ENCODE measurements around the gene FER.
"Not testable (repeated sequence)": the region's sequence is repeated elsewhere in the genome, so short reads cannot be mapped to it uniquely, and the experiment has no call there.

FER gene

DNA sequence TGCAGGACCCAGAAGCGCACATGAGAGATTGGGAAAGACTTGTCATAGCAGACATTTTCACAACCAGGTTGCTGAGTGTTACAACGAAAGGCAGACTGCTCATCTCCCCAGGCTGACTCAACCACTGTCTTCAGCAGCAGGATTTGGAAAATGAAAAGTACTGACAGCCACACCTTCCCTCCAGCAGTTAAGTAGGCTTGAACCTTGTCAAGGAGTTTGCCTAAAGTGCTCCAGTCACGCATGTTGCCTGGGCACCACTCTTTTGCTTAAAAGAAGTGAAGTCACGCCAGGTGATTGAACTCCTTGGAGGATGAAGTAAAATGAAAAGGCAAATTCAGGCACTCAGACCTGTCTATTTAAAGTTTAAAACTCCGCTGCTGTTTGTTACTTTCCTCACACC lies 304.5 kb downstream of the FER start:
- DNase-seq: not testable (repeated sequence)

DNA sequence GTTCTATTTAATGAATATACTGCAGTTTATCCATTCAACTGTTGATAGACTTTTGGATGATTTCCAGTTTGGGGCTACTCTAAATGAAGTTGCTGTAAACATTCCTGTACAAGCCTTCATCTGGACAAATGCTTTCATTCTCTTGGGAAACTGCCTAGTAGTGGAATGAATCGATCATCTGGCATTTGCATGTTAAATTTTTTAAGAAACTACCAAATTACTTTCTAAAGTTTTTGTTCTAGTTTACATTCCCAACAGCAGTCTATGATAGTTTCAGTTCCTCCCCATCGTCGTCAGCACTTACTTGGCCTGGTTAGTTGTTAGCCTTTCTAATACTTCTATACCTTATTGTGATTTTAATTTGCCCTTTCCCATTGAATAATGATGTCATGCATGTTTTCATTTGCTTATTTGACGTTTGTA lies 306.3 kb downstream of the FER start:
- DNase-seq: no peak

DNA sequence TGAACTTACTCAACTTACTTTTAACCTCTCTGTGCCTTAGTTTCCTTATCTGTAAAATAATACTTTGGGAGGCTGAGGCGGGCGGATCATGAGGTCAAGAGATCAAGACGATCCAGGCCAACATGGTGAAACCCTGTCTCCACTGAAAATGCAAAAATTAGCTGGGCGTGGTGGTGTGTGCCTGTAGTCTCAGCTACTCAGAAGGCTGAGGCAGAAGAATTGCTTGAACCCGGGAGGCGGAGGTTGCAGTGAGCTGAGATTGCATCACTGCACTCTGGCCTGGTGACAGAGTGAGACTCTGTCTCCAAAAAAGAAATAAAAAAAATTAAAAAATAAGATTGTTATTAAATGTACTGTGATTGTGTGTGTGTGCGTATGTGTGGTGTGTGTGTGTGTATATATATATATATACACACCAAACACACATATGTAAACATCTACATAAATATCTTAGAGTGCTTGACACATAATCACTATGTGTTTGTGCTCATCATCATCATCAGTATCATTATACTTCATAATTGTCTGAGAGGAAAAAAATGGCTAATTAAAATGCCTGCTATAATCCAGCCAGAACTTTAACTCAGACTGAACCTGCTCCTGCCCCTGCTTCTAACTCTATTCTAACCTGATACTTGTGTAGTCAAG lies 312.8 kb downstream of the FER start:
- no peak for DNase-seq

DNA sequence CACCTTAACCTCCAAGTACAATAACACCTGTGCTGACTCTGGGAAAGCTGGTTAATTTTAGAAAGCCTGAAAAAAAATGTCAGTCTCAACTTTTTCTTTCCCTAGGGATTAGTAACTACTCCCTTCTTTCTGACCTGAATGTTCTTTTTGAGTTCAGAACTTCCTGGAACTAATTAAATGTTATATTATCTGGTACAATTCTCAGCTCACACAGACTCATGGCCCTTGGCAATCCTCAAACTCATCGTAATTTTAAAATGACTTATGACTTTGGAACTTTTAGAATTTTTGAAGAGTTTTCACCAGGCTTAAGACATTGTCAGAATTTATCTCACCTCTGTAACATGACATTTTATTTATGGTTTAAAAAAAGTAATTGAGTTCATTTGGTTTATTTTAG lies 315.0 kb downstream of the FER start:
- DNase-seq: no peak

DNA sequence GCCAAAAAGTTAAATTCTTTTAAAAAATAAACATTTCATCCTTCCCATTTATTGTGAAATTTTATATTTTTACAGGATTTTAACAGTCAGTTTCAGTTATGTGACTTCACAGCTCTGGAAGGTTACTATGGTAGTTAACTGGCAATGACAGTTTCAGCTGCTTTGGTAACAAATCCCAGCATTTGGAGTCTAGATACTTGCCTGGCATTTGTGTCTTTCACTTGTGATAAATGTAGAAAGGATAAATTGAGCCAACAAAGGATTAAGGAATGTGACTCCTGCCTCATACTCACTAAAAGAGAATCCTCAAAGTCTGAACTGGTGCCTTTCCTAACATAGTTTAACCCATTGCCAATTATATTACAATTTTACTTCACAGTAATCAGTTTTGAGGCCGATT lies 315.5 kb downstream of the FER start:
- no peak for DNase-seq

DNA sequence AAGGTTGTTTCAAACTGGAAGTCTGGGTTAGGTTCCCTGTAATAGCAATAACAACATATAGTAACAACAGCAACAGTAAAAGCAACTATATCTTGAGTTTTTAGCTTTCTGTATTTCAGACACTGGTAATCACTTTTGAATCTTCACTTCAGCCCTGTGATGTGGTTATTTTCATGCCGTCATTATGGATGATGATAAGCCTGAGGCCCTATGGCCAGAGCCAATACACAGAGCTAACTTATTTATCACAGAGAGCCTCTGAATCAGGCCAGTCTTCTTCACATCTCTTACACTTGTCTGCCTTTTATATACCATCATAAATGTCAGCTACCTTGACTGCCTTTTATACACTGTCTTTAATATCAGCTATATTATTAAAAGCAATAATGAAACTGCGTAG lies 329.0 kb downstream of the FER start:
- DNase-seq: no peak

DNA sequence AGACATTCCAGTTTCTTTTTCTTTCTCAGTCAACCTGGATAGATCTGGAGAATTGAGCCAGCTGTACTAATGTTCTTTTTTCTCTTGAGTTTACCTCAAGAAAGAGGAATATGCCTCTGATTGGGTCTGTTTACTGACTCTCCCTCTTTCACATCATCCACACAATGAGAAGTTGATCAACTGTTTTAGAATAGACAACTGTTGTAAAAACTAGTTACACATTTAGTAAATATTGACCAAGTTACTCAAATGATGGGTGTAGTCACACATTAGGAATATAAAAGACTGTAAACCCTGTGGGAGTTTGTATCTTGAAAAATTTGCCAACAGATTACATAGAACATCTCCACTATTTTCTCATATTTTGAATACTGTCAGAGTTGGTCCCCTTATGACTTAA lies 330.8 kb downstream of the FER start:
- no peak for DNase-seq

DNA sequence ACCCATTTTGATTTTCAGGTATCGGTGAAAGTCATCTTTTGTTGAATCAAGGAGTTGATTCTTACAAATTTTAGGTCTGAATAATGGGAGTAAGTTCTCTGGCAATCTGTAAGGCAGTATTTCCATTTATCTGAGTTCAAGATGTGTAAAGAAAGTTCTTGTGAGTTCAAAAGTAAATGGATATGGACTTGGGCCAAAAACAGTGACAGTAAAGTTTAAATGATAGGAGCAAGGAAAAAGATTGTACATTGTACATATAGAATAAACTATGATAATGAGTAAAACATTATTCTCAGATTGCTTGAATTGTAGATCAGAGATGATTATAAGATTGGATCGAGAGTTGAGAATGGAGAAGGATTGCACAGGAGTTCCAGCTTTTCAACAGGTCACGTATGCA lies 332.8 kb downstream of the FER start:
- DNase-seq: no peak

DNA sequence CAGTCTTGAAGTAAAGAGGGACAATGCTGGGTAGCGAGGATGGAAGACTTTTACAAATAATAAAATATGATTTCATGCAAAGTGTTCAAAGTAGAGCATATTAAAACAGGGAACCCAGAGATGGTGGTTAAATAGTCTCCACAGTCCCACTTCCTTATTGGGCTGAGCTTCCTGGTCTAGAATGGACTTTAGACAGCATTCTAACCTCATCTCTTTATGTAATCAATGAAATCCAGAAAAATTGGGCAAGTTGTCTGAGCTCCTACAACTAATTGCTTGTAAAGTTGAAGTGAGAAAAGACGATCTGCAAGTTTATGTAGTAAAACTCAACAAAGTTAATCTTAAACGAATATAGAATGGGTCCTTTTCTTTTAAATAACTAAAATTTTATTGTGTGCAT lies 333.2 kb downstream of the FER start:
- DNase-seq: no peak

DNA sequence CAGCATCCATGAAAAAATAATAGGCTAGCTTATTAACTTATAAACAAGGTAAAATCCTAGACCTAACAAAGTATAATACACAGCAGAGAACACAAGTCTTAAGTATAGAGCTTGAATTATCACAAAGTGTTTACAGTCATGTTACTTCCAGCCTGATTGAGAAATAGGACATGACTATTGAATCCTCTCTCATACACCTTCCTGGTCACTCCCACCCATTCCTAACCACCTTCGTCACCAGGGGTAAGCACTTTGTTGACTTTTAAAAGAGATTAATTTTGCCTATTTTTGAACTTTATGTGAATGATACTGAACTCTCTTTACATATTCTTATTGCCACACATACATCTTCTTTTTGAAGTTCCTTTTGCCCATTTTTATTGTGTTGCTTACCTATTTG lies 336.2 kb downstream of the FER start:
- no peak for DNase-seq

DNA sequence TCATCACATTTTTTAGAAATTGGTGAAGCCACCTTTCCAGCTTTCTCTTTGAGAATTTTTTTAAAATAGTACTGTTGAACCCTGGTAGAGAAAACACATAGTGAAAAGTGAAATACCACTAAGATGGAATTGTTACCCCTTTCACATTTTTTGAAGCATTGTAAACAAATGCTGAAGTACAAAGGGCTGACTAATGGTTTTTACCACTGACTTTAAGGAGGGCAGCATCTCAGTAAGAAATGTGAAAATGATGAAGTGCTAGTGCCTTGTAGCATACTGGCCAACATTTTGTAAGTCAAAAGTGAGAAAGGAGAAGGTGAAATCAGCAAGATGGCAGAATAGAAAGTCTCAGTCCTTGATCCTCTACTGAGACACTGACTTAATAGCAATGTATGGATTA lies 341.5 kb downstream of the FER start:
- DNase-seq: no peak

DNA sequence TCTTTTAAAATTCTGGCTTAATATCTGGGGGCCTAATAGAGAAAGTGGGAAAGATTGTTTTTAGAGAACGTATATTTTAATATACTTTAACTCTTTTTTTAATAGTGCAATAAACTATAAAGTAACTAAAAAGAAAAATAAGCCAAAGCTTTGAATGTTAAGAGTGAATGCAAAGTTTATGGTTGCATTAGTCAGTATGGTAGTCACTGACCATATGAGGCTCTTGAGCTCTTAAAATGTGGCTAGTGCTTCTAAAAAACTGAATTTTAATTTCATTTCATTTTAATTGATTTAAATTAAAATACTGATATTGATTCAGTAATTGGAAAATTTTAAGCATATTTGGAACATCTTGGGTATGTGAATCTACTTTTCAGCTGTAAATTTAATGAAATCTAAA lies 351.4 kb downstream of the FER start:
- DNase-seq: no peak

DNA sequence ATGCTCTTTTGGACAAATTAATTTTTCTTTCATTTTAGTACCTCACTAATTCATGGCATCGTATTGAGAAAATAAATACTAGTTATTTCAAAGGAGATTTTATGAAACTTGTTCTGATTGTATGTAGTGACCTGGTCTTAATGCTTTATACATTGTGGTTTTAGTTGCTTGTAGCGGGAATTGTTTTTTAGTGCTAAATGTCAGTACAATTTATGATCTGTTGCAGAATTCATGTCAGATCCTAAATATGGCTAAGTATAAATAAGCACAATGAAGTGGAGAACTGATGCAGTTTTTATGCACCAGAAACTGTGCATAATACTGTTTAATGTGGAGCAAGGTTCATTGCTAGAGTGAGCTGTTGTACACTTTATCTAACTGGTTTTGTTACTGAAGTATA lies 353.3 kb downstream of the FER start:
- DNase-seq: no peak

DNA sequence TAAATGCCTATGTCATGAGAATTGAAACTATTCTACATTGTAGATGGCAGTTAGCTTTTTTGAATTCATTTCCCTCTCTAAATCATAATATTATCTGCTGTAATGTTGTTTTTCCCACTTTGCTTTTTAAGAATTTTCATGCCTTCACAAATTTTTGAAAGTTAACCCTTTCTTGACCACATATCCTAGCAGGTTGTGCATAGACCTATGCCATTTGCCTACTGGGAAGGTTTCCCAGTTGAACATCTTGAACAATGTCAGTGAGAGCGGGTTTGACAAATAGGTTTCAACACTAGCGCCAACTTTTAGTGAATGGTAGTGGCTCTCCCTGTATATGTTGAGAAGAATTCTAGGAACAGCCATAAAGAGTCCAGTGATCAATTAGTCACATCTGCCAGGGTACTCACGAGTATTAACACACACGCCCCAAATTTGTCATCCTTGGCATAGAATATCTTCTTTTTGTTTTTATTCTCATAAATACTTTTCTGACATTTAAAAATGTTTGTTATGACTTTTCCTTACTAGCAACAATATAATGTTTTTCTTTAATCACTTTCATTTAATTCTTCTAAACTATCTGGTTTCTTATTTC lies 354.5 kb downstream of the FER start:
- no peak for DNase-seq

DNA sequence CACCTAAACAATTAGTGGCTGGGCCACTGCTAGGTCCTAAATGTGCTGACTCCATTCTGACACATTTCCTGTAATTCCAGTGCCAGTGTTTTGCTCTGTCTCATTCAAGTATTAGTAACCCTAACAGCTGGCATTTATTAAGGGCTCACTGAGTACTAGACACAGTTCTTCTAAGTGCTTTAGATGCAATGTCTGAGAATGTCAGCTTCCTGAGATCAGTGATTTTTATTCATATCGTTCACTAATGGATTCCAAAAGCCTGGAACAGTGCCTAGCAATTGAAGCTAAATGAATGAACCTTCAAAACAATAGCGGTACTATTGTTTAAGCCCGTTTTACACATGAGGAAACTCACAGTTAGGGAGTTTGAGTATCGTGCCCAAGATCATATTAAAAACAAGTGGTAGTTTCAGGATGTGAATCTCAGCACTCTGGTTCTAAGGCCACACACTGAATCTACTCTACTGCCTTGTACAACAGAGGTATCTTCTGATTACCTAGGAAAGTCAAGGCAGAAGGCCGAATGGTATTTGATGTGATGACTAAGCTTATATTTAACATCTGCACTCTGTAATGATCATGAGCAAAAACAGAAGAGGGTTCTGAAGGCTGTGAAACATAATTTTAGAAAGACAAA lies 358.1 kb downstream of the FER start:
- no peak for DNase-seq

DNA sequence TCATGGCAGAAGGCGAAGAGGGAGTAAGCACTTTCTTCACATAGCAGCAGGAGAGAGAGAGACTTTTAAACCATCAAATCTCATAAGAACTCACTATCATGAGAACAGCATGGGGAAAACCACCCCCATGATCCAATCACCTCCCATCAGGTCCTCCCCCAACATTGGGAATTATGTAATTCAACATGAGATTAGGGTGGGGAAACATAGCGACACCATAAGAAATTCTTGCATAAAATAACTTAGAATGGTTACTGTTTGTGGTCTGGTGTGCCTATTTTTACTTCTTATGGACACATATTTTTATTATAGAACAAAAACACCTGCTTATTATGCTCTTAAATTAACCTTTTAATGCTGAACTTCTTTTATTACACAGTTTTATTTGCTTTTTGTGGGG lies 364.0 kb downstream of the FER start:
- DNase-seq: no peak

DNA sequence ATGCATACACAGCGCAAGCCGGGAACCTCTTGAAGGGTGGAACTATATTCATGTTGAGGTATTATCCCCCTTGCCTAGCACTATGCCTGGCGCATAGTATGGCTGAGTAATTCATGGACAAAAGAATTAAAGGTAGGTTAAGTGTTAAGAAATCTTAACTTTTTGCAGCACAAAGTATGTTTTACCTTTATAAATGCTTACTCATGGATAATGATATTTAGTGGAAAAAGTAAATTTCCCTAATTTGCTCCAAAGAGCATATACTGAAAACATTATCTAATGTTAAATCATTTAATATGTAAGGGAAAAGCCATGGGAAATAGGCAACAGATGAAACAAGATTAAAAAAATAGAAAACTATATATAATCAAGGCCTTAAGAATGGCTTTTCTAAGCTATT lies 365.9 kb downstream of the FER start:
- DNase-seq: no peak

DNA sequence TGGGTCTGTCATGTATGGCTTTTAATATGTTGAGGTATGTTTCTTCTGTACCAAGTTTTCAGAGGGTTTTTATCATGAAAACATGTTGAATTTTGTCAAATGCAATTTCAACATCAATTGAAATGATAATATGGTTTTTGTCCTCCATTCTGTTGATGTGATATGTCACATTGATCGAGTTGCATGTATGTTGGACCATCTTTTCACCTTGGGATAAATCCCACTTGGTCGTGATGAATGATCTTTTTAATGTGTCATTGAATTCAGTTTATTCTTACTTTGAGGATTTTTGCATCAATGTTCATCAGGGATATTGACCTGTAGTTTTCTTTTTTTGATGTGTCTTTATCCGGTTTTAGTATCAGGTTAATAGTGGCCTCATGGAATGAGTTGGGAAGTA lies 373.5 kb downstream of the FER start:
- no peak for DNase-seq

DNA sequence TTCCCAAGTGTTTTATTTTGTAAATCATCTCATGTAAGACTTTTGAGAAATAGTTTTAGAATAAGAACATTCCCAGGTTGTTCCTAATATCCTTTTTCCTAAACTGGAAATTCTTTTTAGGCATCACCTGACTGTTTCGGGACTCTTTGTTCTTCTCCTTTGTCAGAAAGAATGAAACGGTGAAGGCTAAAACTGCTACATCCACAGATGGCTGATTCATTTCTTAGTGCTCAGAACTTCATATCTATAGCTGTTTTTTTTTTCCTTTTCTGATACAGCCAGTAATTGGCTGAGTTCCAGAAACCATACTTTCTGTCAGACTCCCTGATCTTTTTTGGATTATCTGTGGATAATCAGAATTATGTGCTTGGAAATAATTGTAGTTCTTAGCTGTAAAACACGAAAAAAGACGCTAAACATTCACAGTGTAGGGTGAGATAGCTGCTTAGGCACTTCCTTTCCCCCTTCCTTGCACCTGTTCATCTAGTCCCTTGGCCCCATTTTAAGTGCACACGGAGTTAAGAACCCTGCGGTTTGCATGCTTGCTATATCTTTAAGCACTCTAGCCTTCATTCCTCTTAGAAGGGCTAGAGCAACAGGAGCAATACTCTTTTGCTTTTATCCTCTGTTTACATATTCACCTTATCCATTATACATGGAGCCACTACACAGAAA lies 378.2 kb downstream of the FER start:
- no peak for DNase-seq

DNA sequence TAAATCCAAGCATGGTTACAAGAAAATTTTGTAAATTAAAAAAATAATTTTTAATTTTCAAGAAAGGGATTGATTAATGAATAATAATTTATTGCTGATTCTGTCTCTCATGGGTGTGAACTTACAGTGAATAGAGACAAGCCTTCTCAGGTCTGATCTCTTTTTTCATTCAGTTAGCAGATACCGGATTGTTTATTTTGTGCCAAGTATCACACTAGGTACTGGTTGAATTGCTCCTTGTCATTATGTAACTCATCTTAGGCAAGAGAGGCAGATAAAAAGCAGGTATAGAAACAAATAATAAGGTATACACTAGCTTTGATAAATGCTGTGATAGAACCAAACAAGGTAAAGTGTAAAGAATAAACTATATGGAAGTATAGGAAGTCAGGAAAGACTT lies 378.8 kb downstream of the FER start:
- DNase-seq: no peak

DNA sequence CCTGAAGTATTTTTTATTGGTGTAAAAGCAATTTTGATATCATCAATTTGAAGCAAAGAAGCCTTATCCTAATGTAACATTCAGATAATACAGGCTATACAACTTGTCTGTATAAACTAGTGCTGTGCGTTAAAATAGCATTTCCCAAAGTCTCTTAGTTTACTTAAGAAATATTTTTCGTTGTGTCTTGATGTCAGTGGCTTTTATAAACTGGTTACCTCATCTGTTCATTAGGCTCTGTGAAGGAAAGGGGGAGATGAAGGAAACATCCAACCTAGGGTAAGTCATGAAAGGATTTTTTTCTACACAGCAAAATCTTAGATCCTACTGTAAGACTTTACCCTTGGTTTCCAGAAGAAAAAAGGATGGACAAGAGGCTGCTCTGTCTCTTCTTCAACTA lies 389.2 kb downstream of the FER start:
- DNase-seq: no peak

DNA sequence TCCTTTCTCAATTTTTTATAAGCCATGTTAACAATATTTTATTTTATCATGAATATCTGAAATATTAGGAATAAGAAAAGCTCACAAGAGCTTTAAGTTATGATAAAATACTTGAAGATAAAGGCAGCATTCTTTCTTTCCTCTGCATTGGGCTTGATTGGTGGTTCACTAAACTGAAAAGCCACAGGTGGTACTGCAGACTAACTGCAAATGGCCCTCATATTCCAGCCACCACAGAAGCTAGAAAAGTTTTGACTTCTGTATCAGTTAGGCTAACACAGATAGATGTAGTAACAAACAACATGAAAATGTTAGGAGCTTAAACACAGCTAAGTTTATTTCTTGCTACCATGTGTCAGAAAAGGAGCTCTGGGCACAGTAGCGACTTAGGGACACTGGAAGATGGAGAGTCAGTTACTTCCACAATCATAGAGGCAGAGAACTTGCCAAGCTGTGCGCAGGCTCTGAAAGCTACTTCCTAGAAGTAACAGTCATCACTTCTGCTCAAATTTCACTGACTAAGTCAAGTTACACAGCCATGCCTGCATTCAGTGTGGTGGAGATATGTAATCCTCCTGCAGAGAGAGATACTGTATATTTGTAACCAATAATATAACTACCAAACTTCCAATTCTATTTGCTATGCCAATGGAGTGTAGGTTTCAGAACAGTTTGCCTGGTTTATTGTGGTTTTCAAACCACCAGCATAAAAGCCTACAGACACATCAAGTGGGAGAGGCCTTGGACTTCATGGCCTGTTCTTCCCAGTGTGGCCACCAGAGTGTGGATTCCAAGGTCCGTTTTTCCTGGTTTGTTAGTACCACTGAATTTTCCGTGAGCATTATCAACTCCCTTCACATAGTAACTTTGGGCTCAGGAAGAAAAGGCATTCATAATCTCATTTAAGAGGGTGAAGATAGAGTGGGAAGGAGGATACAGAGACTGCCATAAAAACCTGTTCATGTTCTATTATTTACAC lies 393.8 kb downstream of the FER start:
- DNase-seq: no peak

DNA sequence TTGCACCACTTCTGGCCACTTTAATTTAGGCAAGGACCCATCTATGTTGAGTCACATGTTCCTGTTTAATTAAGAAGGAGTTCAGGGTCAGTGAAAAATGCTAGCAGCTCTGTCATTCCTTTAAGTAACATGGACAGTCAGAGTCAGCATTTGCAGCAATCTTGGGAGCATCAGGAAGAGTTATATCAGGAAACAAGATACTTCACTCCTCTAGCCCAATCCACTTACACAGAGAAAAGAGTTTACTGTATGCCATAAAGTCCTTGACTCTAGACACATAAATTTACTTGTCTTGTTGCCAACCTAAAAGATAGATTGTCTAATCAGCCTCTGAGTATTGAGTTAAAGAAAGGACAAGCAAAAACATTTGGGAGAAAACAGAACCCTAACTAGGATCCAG lies 395.3 kb downstream of the FER start:
- DNase-seq: no peak

All from effector CD8-positive, alpha-beta T cell (primary cell).